MM.1S (cell line): Measurements from ENCODE around the gene WT1.

Source experiments
- CTCF ChIP-seq: fragments of 300-600 bp; sonication (generic); IDR thresholded peaks from 2 replicates; pipeline ENCODE4 v1.5.1; 2016; ENCODE audit warnings: antibody characterized with exemption, low read length, mixed read lengths
- EZH2 ChIP-seq: fragments of 300-600 bp; sonication (generic); optimal IDR thresholded peaks from 2 replicates; pipeline ENCODE3; 2017; ENCODE audit warnings: low read depth, mild to moderate bottlenecking, antibody characterized with exemption, low read length, mixed read lengths

- TF ChIP-seq CTCF (no peak), EZH2 (no peak)
Measured at GRCh38 chr11:32472226-32472625, 36.9 kb upstream of the WT1 start.
